HTERT RPE-1 (cell line): Measurements from ENCODE around the gene CRYGS.

Experiments used
- in situ Hi-C: fragments of 300-500 bp; cut with MboI; formaldehyde crosslinking; loops from 4 replicates; pipeline ENCODE4 v1.14.3; 2020; ENCODE audit warnings: low sequenced_read_pairs

Gene CRYGS

DNA sequence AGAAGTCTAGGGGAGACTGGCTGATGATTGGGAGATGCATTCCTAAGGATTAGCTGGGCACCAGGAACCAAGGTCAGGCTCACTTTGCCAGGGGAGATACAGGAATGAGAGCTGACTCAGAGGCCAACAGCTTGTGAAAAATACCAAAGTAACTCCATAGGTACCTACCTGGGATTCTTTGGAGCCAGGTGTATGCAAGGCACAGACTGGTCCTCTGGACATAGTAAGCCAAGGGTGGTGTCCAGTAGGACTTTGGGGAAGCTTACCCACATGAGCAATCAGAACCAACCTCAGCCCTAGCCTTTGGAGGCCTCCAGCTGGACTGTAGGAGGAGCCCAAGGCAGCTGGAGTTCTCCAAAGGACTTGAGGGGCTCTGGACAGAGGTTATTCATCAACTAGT, 47.5 kb downstream of the CRYGS start:
- in situ Hi-C loops, result no loop called here

- in situ Hi-C loops, result no loop called here
Observed at GRCh38 chr3:186496016-186496415, 48.2 kb downstream of the CRYGS start.

DNA sequence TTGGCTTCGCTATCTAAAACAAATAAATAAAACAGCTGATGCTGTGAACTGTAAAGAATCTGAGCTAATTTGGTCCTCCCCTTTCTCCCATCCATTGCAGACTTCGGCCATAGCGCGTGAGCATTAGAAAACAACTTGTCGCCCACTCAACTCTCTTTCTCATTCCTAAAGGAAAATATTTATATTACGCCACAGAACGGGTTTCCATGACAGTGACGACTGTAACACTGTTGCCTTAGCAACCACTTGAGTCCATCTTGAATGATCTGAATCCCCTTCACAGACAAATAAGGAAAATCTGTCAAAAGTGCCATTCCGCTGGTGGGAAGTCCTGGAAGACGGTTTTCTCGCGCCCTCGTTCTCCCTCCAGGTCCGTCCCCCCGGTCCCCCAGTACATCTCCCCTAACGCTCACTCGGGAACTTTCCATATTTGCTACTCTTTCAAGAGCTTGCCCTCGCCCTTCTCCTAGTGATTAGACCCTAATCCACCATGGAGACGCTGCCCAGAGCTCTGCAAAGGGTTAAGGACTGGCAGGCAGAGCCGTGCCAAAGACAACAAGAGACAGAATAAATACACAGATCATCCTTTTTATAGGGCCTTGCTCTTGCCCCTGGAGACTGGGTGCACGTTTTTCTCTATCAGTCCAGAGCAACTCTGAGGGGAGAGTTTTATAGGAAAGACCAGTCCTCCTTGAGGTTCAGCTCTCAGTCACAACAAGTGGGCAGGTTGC, 50.5 kb downstream of the CRYGS start:
- in situ Hi-C loops, result no loop called here

GRCh38 chr3:186492385-186492984, 51.7 kb downstream of the CRYGS start:
- in situ Hi-C loops, result no loop called here

- in situ Hi-C loops, result no loop called here
Observed at GRCh38 chr3:186489507-186489906, 54.7 kb downstream of the CRYGS start.
